ENCODE results near the gene KRTCAP2.
A peak's percentile ranks its signal among the peaks of the same experiment; 100 is the strongest.
"Not testable (repeated sequence)": the region's sequence is repeated elsewhere in the genome, so short reads cannot be mapped to it uniquely, and the experiment has no call there.

Gene KRTCAP2

DNA sequence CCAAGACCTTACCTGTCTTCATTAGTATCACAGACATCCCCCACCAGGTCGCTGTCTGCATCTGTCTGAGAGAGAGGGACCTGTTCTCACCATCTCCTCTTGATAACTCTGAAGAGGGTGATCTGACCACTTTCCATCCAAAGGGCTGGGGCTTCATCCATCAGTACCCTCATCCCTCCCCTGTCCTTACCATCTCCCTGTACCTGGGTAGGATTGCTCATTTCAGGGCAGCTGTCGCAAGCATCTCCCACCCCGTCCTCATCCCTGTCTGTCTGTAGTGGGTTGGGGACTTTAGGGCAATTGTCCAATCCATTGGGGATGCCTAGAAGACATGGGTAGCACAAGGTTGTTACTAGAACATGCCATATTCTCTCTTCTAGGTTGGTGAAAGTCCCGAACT is 26.7 kb upstream of the KRTCAP2 start:
- no peak for DNase-seq (ENCODE audit: low spot score)

DNA sequence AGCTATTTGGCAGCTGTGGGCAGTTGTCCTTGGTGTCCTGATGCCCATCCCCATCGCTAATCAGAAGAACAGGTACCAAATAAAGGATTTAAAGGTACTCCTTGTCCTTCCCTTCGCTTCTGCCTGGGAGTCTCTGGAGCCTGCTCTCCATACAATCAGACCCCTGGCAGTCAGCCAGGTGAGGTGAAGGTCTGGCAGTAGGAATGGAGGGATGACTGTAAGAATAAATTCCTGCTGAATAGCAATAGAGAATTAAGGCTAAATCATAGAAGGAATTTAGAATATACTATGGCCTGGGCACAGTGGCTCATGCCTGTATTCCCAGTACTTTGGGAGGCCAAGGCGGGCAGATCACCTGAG is 25.4 kb upstream of the KRTCAP2 start:
- DNase-seq (ENCODE audit: low spot score), result no peak

- DNase-seq (ENCODE audit: low spot score), result no peak
Observed at GRCh38 chr1:155197901-155198546, 24.9 kb upstream of the KRTCAP2 start.

DNA sequence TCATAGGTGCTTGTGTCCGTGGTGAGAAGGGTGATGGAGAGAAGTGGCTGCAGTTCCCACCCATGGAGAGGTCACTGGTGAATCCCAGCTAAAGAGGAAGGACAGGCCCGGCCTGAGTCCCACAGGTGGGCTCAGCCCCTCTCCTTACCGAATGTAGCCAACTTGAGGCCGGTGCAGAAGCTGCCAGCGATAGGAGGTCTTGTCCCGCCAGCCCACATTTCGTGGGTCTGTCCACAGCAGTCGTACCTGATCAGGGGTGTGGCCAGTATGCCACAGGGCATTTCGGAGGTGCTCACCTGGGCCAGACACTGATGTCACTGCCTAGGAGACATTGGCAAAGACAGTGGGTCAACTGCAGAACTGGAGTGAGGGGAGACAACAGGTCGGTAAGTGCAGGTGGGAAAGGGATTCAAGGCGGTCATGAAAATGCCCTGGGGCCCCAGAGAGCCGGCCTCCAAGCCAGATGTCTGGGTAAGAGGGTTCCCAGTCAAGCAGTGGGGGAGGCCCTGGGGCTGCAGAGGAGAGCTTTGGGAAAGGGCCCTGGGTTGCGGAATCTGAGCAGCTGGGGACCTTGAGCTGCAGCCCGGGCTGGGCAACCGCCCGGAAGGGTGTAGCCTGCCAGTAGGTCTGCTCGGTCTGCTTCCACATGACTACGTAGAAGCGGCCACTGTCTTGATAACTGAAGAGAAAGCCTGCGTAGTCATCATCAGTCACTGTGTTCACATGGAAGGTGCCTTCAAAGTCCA is 24.0 kb upstream of the KRTCAP2 start:
- DNase-seq (ENCODE audit: low spot score), result no peak

DNA sequence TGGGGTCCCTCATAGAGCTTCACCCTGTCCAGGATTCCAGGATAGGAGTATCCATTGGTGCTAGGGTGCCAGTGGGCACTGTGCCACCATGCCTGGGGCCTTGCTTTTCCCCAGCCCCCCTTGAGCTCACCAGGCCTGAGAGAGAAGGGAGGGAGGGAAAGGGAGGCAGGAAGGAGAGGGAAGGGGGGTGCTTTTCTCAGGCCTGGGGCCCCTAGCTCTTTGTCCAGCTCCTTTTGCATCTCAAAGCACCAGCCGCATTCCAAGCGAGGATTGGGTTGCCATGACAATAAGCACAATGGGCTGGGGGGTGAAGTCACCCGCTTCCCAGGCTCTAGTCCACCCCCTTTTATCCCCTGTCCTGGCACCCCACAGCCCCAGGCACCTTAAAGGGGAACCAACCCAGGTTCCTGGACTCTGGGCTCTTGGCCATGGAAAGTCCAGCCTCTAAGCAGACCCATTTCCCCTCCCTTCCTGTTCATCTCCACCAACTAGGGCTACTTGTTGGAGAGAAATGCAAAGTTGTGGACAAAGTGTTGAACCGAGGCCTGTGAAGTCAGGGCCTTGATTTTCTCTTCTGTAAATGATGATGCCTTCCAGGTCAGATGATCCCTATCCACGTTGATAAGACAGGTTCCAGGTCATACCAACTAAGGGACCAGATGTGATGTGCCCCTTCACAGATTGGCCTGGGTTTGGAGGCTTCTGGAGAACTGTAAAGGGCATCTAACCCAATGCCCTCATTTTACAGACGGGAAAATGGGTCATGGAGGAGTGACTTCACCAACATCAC is 23.2 kb upstream of the KRTCAP2 start:
- peak; percentile 90 for DNase-seq (ENCODE audit: low spot score)

- DNase-seq (ENCODE audit: low spot score), result no peak
Observed at GRCh38 chr1:155195201-155196102, 22.3 kb upstream of the KRTCAP2 start.

GRCh38 chr1:155193991-155194240 is 20.8 kb upstream of the KRTCAP2 start:
- DNase-seq (ENCODE audit: low spot score), result not testable (repeated sequence)

DNA sequence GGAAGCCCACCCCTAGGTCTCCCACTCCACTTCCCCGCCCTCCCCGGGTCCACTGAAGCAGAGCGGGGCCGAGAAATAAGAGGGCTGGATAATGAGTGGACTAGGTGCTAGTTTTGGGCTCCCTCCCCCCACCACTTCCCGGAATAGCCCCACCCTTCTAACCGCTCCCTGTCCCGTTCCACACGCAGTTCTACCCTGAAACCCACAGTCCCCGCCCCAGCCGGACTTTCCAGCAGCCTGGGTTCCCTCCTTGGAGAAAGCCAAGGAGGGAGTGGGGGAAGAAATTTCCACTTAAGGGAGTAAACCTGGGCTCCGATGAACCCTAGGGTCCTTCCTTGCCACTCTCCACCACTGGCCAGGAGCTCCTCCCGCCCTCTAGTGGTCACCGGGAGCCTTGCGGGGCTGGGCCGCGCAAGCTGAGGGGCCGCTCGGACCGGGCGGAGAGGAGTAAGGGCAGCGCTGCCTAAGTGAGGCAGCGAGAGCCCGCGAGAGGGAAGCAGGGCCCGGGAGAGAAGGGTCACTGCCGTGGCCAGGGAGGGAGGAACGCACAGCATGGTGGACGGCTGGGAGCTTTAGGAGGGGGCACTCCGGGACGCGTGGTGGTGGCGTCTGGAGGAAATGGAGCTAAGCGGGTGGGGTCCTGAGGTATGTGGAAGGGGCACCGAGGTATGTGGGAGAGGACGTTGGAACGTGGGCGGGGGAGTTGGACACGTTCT is 20.3 kb upstream of the KRTCAP2 start:
- peak; percentile 94 for DNase-seq (ENCODE audit: low spot score)

DNA sequence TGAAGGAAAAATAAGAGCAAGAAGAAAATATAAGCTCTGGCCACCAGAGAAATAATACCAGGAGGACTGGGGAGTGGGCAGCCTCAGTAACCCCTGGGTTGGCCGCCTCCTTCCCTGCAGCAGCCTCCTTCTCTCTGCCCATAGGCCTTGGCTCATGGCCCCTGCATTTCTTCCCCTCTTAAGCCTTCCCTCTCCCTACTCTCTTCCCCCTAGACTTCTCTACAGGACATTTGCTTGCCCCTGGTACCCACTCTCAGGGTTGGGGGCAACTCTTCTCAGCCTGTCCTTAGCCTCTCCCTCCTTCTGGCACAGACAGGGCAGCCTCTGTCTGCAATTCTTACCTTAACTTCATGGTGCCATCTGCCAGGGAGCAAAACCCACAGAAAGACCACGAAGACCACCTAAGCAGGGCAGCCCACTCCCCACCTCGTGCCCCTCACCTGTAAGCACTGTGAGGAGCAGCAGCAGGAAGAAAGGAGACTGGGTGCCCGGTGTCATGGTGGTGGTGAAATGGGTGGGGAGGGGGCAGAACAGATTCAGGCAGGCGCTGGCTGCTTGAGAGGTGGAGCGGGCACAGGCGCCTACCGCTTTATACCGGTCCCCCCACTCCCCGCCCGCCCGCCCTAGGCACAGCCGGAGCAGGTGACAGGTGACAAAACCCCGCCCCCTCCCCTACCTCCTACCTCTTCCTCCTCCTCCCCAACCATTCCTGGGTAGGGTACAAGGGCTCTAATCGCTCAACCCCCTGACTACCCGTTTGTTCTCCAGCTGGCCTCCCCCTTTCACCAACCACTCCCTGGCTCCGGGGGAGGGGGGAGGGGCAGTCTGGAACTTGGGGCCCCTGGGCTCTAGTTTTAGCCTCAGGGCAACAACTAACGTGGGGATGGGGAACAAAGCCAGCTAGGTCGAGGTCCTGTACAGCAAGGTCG is 19.5 kb upstream of the KRTCAP2 start:
- no peak for DNase-seq (ENCODE audit: low spot score)

GRCh38 chr1:155191904-155192303 is 18.8 kb upstream of the KRTCAP2 start:
- DNase-seq (ENCODE audit: low spot score), result no peak

GRCh38 chr1:155189926-155190325 is 16.8 kb upstream of the KRTCAP2 start:
- DNase-seq (ENCODE audit: low spot score), result not testable (repeated sequence)

- DNase-seq (ENCODE audit: low spot score), result no peak
Observed at GRCh38 chr1:155188268-155188667, 15.2 kb upstream of the KRTCAP2 start.

DNA sequence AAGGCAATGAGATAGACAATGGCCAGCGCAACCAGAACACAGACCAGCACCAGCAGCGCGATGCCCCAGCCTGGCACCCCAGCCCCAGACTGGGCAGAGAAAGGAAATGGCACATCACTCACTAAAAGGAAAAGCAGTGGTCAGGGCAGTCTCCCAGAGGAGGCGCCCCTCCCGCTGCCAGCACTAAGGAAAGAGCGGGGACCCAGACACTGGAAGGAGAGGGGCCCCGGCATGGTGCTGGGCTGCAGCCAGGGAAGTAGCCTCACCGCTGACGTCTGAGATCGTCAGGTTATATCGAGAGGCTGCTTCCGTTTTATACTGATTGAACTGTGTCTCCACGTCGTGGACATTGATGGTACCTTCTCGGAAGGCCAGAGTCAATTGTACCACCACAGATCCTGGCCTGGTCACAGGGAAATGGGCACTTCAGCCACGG is 14.4 kb upstream of the KRTCAP2 start:
- no peak for DNase-seq (ENCODE audit: low spot score)

- DNase-seq (ENCODE audit: low spot score), result no peak
Observed at GRCh38 chr1:155186794-155187455, 13.8 kb upstream of the KRTCAP2 start.

DNA sequence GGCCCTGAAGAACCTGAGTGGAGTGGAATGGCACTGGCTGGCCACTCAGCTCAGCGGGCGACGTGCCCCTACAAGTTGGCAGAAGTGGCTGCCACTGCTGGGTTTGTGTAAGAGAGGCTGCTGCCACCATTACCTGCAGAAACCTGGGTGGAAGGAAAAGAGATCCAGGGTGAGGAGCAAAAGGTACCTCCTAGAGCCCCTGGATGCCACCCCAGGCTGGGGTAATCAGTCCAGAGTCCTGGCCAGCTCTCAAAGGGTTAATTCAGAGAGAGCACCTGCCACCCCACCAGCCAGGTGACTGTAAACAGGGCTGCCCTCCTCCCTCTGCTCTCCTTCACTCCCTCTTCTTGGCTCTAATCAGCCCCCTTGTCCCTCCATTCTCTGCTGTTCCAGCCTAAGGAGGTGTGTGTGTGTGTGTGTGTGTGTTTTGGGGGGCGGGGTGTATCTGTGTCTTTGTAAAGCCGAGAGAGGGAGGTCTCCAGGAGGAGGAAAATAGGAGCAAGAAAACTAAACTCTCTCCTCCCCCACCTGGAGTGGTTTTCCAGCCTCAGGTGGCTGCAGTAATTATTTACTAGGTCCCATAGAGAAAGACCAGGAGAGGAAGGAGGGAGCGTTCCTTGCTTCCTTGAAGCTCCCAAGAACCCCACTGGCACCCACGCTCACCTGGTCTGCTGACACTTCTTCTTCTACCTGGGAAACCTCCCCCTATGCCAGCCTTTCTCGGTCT is 13.1 kb upstream of the KRTCAP2 start:
- no peak for DNase-seq (ENCODE audit: low spot score)

- no peak for DNase-seq (ENCODE audit: low spot score)
Observed at GRCh38 chr1:155185783-155186066, 12.6 kb upstream of the KRTCAP2 start.

GRCh38 chr1:155184835-155185782 is 12.0 kb upstream of the KRTCAP2 start:
- DNase-seq (ENCODE audit: low spot score), result peak; percentile 42

DNA sequence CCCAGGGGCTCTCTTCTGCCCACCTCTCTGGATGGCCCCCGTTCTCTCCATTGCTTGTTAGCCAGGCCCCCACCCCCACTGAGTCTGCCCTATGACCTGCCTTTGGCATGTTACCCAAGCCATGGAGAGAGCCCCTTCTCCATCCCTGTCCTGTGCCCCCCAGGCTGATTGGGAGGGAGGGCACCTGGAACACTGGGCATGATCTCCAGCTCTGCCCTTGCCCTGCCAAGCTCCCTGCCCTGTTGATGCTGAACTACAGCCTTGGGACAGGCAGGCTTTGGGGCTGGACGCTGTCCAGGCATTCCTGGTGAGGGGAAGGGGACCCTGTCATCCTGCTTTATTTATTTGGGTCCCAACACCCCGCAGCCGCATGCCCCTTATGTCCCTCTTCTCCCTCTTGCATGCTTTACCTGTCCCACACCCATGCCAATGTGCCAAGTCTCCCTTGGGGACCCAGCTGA is 11.3 kb upstream of the KRTCAP2 start:
- DNase-seq (ENCODE audit: low spot score), result no peak
